Esophagus muscularis mucosa (tissue), 4 donors: ENCODE data around the gene TBC1D9B.

ENCODE experiments used
- EP300 ChIP-seq: sonication (generic); formaldehyde crosslinking; IDR thresholded peaks from one replicate; pipeline ENCODE4 v1.6.1; 2017; ENCODE audit warnings: antibody characterized with exemption
- POLR2A ChIP-seq: fragments of 450-650 bp; IDR thresholded peaks from one replicate; pipeline ENCODE4 v1.6.1; 2017; ENCODE audit warnings: antibody characterized with exemption, moderate library complexity, mild to moderate bottlenecking, low read depth
- POLR2AphosphoS5 ChIP-seq, 2 donors: sonication (generic); formaldehyde crosslinking; IDR thresholded peaks; one replicate each; pipeline ENCODE4 v1.6.1; 2017; ENCODE audit warnings: antibody characterized with exemption in 2 of 2
- TF ChIP-seq, protein P1 (sequence below), 3 experiments: fragments of 200-600 bp in 2 of 3; fragments of 450-650 bp in 1 of 3; sonication (generic) in 2 of 3; IDR thresholded peaks; one replicate each; pipeline ENCODE4 v1.5.1; 2017 to 2019; ENCODE audit warnings: antibody characterized with exemption in 3 of 3, mild to moderate bottlenecking in 2 of 3, moderate library complexity in 1 of 3

DNA sequence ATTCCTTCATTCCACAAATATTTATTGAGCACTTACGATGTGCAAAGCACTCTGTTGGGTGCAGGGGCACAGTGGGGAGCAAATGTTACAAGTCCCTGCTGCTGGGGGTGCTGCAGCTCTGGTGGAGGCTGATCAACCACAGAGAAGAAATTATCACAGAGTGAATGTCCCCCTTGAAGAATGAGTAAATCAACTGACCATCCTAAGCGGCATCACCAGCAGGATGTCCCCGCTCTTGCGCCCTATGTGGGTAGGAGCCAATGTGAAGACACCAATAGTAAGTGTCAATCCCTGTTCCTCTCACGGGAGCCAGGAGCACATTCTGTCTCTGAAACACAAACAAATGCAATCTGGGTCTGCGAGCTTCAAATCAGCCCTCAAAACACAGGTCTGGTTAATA, 47.4 kb upstream of the TBC1D9B start:
- TF ChIP-seq POLR2A (no peak), POLR2AphosphoS5 (IDR thresholded peaks at IDR 0.05) (no peak), EP300 (no peak)
- TF ChIP-seq, protein P1, sequence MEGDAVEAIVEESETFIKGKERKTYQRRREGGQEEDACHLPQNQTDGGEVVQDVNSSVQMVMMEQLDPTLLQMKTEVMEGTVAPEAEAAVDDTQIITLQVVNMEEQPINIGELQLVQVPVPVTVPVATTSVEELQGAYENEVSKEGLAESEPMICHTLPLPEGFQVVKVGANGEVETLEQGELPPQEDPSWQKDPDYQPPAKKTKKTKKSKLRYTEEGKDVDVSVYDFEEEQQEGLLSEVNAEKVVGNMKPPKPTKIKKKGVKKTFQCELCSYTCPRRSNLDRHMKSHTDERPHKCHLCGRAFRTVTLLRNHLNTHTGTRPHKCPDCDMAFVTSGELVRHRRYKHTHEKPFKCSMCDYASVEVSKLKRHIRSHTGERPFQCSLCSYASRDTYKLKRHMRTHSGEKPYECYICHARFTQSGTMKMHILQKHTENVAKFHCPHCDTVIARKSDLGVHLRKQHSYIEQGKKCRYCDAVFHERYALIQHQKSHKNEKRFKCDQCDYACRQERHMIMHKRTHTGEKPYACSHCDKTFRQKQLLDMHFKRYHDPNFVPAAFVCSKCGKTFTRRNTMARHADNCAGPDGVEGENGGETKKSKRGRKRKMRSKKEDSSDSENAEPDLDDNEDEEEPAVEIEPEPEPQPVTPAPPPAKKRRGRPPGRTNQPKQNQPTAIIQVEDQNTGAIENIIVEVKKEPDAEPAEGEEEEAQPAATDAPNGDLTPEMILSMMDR (IDR thresholded peaks at IDR 0.05), result no peak
